GM23338 (cell line): ENCODE data around the gene FAM120A.

Experiments
- CREB1 ChIP-seq: fragments of 250-450 bp; sonication (Bioruptor Pico); IDR thresholded peaks from 2 replicates; pipeline ENCODE4 v1.5.0; 2020; ENCODE audit warnings: low read depth, mild to moderate bottlenecking, moderate library complexity
- EZH2 ChIP-seq: fragments of 200-600 bp; sonication (generic); IDR thresholded peaks from one replicate; pipeline ENCODE4 v1.8.0; 2017; ENCODE audit warnings: antibody characterized with exemption, mild to moderate bottlenecking, low read depth; ENCODE audit not compliant: unreplicated experiment
- POLR2AphosphoS5 ChIP-seq: IDR thresholded peaks from 2 replicates; pipeline ENCODE4 v1.6.1; 2016; ENCODE audit warnings: antibody characterized with exemption, low read depth
- STAT1 ChIP-seq: IDR thresholded peaks from one replicate; pipeline ENCODE4 v1.6.1; 2016; ENCODE audit warnings: antibody characterized with exemption; ENCODE audit not compliant: unreplicated experiment
- ZNF331 ChIP-seq: fragments of 250-450 bp; sonication (Bioruptor Pico); IDR thresholded peaks from 2 replicates; pipeline ENCODE4 v1.5.0; 2020; ENCODE audit warnings: low read depth, mild to moderate bottlenecking, moderate library complexity
- TF ChIP-seq, protein P1 (sequence below): IDR thresholded peaks from 2 replicates; pipeline ENCODE4 v1.6.1; 2016; ENCODE audit warnings: antibody characterized with exemption
- TF ChIP-seq, protein P2 (sequence below), 2 experiments: fragments of 200-600 bp in 1 of 2; sonication (generic) in 1 of 2; conservative IDR thresholded peaks; 2 replicates each; pipeline versions ENCODE4 v1.5.1 to v1.6.1; 2016 to 2017; ENCODE audit warnings: antibody characterized with exemption in 2 of 2, low read depth in 2 of 2, mild to moderate bottlenecking in 2 of 2, moderate library complexity in 1 of 2
- TF ChIP-seq, protein P3 (sequence below): IDR thresholded peaks from one replicate; pipeline ENCODE4 v1.6.1; 2018; ENCODE audit warnings: antibody characterized with exemption; ENCODE audit not compliant: unreplicated experiment

DNA sequence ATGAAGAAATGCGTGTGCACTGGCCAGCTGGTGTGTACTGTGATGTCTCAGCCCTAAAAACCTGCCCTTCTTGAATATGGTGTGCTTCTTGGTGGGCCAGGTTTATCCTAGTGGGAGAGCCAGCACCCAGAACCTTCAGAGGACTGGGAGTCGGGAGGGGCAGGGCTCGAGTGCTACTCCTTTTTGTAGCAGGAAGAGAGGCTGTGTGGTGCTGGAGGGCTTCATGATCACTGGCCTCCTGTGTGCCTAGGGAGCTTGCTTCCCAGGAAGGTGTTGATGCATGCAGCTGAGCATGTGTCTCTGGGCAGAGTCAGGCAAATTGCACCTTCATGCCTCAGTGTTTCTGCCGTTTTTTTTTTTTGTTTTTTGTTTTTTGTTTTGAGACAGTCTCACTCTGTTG, 144.9 kb downstream of the FAM120A start:
- TF ChIP-seq, protein P1, sequence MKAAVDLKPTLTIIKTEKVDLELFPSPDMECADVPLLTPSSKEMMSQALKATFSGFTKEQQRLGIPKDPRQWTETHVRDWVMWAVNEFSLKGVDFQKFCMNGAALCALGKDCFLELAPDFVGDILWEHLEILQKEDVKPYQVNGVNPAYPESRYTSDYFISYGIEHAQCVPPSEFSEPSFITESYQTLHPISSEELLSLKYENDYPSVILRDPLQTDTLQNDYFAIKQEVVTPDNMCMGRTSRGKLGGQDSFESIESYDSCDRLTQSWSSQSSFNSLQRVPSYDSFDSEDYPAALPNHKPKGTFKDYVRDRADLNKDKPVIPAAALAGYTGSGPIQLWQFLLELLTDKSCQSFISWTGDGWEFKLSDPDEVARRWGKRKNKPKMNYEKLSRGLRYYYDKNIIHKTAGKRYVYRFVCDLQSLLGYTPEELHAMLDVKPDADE = no peak
- no peak for TF ChIP-seq EZH2
- TF ChIP-seq, protein P2, sequence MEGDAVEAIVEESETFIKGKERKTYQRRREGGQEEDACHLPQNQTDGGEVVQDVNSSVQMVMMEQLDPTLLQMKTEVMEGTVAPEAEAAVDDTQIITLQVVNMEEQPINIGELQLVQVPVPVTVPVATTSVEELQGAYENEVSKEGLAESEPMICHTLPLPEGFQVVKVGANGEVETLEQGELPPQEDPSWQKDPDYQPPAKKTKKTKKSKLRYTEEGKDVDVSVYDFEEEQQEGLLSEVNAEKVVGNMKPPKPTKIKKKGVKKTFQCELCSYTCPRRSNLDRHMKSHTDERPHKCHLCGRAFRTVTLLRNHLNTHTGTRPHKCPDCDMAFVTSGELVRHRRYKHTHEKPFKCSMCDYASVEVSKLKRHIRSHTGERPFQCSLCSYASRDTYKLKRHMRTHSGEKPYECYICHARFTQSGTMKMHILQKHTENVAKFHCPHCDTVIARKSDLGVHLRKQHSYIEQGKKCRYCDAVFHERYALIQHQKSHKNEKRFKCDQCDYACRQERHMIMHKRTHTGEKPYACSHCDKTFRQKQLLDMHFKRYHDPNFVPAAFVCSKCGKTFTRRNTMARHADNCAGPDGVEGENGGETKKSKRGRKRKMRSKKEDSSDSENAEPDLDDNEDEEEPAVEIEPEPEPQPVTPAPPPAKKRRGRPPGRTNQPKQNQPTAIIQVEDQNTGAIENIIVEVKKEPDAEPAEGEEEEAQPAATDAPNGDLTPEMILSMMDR (conservative IDR thresholded peaks at IDR 0.05; ENCODE audit: low read depth in 2 of 2) = no peak
- no peak for TF ChIP-seq POLR2AphosphoS5
- TF ChIP-seq, protein P3, sequence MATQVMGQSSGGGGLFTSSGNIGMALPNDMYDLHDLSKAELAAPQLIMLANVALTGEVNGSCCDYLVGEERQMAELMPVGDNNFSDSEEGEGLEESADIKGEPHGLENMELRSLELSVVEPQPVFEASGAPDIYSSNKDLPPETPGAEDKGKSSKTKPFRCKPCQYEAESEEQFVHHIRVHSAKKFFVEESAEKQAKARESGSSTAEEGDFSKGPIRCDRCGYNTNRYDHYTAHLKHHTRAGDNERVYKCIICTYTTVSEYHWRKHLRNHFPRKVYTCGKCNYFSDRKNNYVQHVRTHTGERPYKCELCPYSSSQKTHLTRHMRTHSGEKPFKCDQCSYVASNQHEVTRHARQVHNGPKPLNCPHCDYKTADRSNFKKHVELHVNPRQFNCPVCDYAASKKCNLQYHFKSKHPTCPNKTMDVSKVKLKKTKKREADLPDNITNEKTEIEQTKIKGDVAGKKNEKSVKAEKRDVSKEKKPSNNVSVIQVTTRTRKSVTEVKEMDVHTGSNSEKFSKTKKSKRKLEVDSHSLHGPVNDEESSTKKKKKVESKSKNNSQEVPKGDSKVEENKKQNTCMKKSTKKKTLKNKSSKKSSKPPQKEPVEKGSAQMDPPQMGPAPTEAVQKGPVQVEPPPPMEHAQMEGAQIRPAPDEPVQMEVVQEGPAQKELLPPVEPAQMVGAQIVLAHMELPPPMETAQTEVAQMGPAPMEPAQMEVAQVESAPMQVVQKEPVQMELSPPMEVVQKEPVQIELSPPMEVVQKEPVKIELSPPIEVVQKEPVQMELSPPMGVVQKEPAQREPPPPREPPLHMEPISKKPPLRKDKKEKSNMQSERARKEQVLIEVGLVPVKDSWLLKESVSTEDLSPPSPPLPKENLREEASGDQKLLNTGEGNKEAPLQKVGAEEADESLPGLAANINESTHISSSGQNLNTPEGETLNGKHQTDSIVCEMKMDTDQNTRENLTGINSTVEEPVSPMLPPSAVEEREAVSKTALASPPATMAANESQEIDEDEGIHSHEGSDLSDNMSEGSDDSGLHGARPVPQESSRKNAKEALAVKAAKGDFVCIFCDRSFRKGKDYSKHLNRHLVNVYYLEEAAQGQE = no peak
- TF ChIP-seq ZNF331 (CRISPR knock-in tag) = no peak
- TF ChIP-seq CREB1 (CRISPR knock-in tag) = no peak
- TF ChIP-seq STAT1 = no peak
